Ovary (tissue), 3 donors: ENCODE data around the gene RXRG.

Experiments
- POLR2A ChIP-seq: fragments of 450-650 bp; IDR thresholded peaks from one replicate; pipeline ENCODE4 v1.6.1; 2017; ENCODE audit warnings: antibody characterized with exemption, mild to moderate bottlenecking, moderate library complexity
- TF ChIP-seq, protein P1 (sequence below), 3 donors: fragments of 450-650 bp in 2 of 3; fragments of 200-600 bp in 1 of 3; IDR thresholded peaks; one replicate each; pipeline versions ENCODE4 v1.5.1 to v1.8.0; 2016 to 2022; ENCODE audit warnings: antibody characterized with exemption in 3 of 3, mild to moderate bottlenecking in 1 of 3
- donor health status: DM: no; HTN: no; CAD: no.

DNA sequence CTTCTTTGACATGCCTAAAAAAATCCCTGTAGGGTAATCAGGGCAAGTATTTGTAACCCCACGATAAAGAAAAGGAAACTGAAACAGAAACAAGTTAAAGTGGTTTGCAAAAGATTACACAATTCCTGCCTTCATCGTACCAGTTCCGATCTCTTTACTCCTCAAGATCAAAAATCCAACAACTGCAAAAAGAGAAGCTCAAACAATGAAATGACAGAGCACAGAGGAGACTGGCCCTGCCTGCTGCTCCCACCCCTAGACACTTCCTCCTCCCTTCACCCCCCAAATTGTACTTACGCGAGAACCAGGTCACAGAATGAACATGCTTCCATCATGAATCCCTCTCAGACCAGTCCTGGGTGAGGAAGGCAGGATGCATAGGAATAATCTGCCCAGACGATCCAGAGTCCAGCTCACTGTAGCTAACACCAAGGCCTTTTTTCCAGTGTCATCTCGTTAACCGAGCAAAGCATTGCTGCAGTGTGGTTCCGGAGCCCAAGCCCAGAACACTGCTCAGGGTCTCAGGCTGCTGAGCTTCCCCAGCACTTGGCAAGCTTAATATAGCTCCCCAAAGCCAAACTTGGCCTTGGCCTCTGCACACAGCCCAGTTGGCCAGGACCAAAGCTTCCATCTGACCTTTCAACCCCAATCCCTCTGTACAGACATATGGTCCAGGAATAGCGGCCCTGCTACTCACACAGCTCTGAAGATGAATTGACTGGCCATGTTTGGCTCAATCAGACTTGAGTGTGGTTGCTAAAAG is 20.3 kb downstream of the RXRG start:
- TF ChIP-seq, protein P1, sequence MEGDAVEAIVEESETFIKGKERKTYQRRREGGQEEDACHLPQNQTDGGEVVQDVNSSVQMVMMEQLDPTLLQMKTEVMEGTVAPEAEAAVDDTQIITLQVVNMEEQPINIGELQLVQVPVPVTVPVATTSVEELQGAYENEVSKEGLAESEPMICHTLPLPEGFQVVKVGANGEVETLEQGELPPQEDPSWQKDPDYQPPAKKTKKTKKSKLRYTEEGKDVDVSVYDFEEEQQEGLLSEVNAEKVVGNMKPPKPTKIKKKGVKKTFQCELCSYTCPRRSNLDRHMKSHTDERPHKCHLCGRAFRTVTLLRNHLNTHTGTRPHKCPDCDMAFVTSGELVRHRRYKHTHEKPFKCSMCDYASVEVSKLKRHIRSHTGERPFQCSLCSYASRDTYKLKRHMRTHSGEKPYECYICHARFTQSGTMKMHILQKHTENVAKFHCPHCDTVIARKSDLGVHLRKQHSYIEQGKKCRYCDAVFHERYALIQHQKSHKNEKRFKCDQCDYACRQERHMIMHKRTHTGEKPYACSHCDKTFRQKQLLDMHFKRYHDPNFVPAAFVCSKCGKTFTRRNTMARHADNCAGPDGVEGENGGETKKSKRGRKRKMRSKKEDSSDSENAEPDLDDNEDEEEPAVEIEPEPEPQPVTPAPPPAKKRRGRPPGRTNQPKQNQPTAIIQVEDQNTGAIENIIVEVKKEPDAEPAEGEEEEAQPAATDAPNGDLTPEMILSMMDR (IDR thresholded peaks at IDR 0.05), result no peak
- no peak for TF ChIP-seq POLR2A
